Retinal pigment epithelial cell (primary cell): ENCODE results near the gene PCSK6.

Experiments used
- DNase-seq: peaks from one replicate; pipeline ENCODE4 v3.0.0-alpha.2; 2010; ENCODE audit warnings: low read depth
- H3K4me3 ChIP-seq: 2 replicates; pipeline ENCODE4 v1.5.1; 2011; ENCODE audit warnings: mild to moderate bottlenecking, low read length, control low read depth, moderate library complexity
- TF ChIP-seq, protein P1 (sequence below): conservative IDR thresholded peaks from 2 replicates; pipeline ENCODE4 v1.5.1; 2011; ENCODE audit warnings: low read depth, low read length, control low read depth, inconsistent platforms

The PCSK6 gene

DNA sequence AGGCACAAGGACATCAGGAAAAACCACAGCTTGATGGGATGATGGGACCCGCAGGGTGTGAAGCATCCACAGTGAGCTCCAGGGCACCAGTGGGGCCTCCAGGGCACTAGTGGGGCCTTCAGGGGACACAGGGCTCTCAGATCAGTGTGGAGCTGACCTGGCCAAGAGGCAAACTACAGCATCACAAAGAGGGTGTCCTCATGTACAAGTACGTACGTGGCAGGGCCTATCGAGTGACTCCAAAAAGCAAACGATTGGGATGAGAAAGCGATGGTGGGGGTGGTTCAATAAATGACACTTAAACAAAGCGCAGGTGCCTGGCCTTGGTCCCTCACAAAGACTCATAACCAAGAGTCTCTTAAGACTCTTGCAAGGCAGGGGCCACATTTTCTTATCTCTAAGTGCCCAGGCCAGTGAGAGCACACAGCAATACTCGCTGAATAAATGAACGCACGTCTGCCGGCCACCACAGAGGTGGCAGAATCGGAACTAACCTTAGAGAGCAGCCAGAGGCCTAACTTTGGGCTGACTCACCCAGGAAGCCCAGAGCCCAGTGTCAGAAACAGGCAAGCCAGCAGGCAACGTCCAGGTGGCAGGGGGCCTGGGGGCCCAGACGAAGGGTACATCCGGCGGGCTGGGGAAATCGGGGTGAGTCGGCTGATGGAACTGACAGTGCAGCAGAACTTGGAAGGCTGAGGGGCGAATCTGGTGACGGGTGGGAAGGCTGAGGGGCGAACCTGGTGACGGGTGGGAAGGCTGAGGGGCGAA, 8.7 kb downstream of the PCSK6 start:
- DNase-seq, result no peak
- H3K4me3 ChIP-seq, result no peak overlapping the region
- TF ChIP-seq, protein P1, sequence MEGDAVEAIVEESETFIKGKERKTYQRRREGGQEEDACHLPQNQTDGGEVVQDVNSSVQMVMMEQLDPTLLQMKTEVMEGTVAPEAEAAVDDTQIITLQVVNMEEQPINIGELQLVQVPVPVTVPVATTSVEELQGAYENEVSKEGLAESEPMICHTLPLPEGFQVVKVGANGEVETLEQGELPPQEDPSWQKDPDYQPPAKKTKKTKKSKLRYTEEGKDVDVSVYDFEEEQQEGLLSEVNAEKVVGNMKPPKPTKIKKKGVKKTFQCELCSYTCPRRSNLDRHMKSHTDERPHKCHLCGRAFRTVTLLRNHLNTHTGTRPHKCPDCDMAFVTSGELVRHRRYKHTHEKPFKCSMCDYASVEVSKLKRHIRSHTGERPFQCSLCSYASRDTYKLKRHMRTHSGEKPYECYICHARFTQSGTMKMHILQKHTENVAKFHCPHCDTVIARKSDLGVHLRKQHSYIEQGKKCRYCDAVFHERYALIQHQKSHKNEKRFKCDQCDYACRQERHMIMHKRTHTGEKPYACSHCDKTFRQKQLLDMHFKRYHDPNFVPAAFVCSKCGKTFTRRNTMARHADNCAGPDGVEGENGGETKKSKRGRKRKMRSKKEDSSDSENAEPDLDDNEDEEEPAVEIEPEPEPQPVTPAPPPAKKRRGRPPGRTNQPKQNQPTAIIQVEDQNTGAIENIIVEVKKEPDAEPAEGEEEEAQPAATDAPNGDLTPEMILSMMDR, result no peak

DNA sequence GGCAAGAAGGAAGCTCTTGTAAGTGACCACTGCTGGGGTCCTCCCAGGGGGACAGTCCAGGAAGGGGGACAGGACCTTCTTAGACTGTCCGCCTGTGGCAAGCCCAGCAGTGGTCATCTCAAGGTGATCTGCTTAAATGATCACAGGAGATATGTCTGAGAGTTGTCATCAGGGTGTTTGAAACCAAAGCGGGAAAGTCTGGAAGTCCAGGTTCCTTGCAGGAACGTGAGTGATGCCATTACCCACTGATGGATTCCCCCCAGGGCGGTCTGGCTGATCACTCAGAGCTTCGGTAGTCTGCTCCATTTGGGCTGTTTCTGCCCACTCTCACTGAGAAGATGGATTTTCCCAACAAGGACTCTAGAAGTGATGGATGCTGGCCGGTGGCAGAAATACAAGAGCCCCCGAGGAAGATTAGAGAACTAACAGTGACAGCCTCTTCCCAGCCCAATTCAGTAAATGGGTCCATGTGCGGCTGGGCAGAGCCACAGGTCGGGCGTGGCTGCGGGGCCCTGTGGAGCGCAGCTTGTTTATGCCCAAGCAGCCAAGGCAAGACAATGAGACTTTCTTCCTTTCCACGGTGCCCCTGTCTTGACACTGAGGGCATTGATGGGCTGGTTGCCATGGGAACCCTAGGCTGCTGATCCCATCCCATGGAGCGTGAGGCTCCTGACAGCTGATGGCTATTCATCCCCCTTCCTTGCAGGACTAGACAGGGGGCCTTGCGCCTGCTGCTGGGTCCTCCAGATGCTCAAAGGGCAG, 9.5 kb downstream of the PCSK6 start:
- no peak for DNase-seq
- no peak overlapping the region for H3K4me3 ChIP-seq
- TF ChIP-seq, protein P1, result no peak

DNA sequence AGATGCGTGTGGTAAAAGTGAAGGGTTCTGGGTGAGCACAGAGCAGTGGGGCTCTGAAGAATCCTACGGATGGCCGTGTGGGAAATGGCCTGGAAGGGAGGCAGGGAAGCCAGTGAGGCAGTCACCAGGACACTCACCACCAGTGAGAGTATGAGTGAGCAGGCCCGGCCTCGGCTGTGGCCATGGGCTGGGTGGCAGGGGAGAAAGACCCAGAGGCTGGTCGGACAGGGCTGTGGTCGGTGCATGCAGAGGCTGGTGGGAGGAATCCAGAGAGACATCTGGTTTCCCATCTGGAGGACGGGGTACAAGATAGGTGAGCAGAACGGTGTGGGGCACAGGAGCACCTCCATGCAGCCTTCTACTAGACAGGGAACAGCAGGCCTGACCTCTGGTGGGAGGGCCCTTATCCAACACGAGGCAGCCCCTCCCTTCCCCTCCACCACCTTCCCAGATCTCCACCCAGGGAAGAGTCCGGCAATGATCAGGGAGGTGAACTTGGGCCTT, 10.1 kb downstream of the PCSK6 start:
- TF ChIP-seq, protein P1, result no peak
- H3K4me3 ChIP-seq, result no peak overlapping the region
- DNase-seq, result no peak

DNA sequence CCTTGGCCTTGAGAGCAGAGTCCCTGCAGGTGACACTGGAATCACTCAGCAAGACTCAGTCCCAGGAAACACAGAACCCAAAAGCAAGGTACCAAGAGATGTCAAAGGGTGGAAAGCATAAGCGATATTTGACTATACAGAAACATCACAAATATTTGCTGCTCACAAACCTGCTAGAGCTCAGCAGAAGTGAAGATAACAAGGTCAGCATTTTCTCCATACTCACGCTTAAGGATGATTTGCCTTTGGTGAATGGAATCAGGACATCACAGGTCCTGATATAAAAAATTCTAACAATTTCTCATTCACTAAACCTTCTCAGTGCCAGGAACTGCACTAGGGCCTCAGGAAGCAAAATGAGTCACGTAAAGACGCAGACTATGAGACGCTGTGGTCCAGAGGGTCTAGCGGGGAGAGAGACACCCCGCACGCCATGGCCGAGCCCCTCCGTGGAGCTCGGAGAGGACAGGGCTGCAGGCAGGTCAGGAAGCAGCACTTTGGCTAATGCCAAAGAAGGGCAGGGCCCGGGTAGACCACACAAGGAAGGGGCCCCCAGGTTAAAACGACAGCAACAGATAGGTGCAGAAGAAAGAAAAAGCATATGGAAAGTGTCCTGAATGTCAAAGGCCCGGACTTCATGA, 10.7 kb downstream of the PCSK6 start:
- H3K4me3 ChIP-seq, result no peak overlapping the region
- DNase-seq, result no peak
- TF ChIP-seq, protein P1, result no peak

DNA sequence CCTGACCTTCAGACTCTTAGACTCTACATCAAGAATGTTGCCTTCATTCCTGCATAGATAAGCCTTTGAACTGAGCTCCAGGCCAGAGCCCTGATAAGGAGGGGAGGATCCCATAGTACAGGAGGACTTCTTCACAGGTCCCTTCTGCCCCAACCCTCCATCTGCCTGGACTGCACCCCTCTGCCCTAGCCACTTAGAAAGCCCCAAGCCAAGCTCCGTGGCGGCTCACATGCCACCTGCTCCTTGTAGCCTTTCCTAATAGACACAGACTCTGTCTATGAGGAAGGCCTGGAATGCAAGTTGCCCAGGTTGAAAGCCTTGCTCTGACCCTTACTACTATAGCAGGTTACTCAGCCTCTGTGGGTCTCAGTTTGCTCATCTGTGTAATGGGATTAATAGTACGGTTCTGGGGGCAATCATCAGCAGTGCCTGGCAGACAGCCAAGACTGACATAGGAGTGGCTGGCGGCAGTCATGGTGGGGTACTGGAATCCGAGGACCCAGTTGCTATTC, 11.6 kb downstream of the PCSK6 start:
- DNase-seq, result no peak
- H3K4me3 ChIP-seq, result no peak overlapping the region
- TF ChIP-seq, protein P1, result no peak

DNA sequence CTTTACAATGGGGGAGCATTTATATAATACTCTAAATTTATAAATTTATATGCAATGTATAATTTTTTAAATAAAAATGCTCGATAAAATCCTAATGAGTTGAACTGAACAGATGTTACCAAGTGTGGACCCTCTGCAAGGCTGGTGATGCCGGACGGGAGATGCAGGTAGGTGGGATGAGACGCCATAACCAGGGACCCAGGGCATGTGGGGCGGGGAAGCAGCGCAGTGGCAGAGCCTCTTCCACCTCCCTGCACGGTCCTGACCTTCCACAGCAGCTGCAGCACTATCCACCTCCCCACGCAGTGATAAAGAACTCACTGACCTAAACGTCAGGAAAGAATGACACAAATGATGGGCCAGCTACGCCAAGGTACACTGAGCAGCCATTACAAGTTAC, 12.8 kb downstream of the PCSK6 start:
- no peak overlapping the region for H3K4me3 ChIP-seq
- TF ChIP-seq, protein P1, result no peak
- no peak for DNase-seq
